ENCODE results near the gene AEBP1.

GRCh38 chr7:44150966-44151941, 47.1 kb downstream of the AEBP1 start:
- TF ChIP-seq CTCF (IDR thresholded peaks at IDR 0.05) (no peak), EP300 (IDR thresholded peaks at IDR 0.05) (no peak), POLR2A (IDR thresholded peaks at IDR 0.05; ENCODE audit: low read depth) (no peak), POLR2AphosphoS5 (IDR thresholded peaks at IDR 0.05) (no peak)

Data from esophagus muscularis mucosa (tissue), 4 donors.